Pulmonary artery endothelial cell (primary cell): ENCODE data around the gene L1CAM. TPM values are rescaled to one million over a fixed set of nuclear protein-coding genes. Genes with fewer than 3 reads are reported as not detected.

ENCODE experiments used
- DNase-seq: peaks from one replicate; pipeline ENCODE4 v3.0.0-alpha.2; 2011; ENCODE audit warnings: low read depth, low spot score
- total RNA-seq: library from RNA; depleted of rRNA; stranded (reverse); fragments of >200 nt; gene quantifications from 2 replicates; pipeline ENCODE4 v1.2.3, GENCODE V29; 2014

The L1CAM gene
- 0.11 and 0.13 TPM in 2 replicates for total RNA-seq

- DNase-seq = no peak
Observed at GRCh38 chrX:153885968-153886903, at the start of gene L1CAM. Gene L1CAM (minus strand): TSS chrX:153886173. CDS start chrX:153875836, 10,337 bp downstream.

- no peak for DNase-seq
Observed at GRCh38 chrX:153935326-153935851, 49.4 kb upstream of the L1CAM start.

GRCh38 chrX:153934762-153935325 is 48.9 kb upstream of the L1CAM start, which contains the start of gene NAA10:
Gene NAA10 (minus strand): TSS chrX:153935037. CDS start chrX:153934904, 133 bp downstream.
- no peak for DNase-seq

GRCh38 chrX:153934148-153934761 is 48.3 kb upstream of the L1CAM start:
- no peak for DNase-seq

- no peak for DNase-seq
Observed at GRCh38 chrX:153933748-153934147, 47.8 kb upstream of the L1CAM start.

- DNase-seq = no peak
Observed at GRCh38 chrX:153932220-153932915, 46.4 kb upstream of the L1CAM start.

GRCh38 chrX:153931748-153932147 is 45.8 kb upstream of the L1CAM start:
- no peak for DNase-seq

- DNase-seq = no peak
Observed at GRCh38 chrX:153931151-153931550, 45.2 kb upstream of the L1CAM start.

- no peak for DNase-seq
Observed at GRCh38 chrX:153930011-153930910, 44.3 kb upstream of the L1CAM start.

GRCh38 chrX:153929576-153929975 is 43.6 kb upstream of the L1CAM start:
- DNase-seq = no peak

GRCh38 chrX:153928846-153929245 is 42.9 kb upstream of the L1CAM start:
- no peak for DNase-seq

GRCh38 chrX:153927922-153928760 is 42.2 kb upstream of the L1CAM start:
- peak; percentile 95 for DNase-seq

GRCh38 chrX:153927672-153927921 is 41.6 kb upstream of the L1CAM start:
- DNase-seq = no peak

GRCh38 chrX:153926858-153927671 is 41.1 kb upstream of the L1CAM start:
- no peak for DNase-seq

- DNase-seq = no peak
Observed at GRCh38 chrX:153926552-153926857, 40.5 kb upstream of the L1CAM start.

GRCh38 chrX:153925739-153926551 is 40.0 kb upstream of the L1CAM start, which contains the start of gene ARHGAP4:
Gene ARHGAP4 (minus strand): TSS chrX:153926264. CDS start chrX:153926202, 62 bp downstream.
- DNase-seq = no peak

- no peak for DNase-seq
Observed at GRCh38 chrX:153925387-153925738, 39.4 kb upstream of the L1CAM start.
